Suprapubic skin (tissue), 4 donors: ENCODE results near the gene ELMOD1. TPM values are rescaled to one million over a fixed set of nuclear protein-coding genes. Genes with fewer than 3 reads are reported as not detected.

Experiments used
- DNase-seq, 2 donors: peaks; one replicate each; pipeline ENCODE4 v3.0.0-alpha.2; 2019; ENCODE audit warnings: low spot score in 2 of 2
- H3K27ac ChIP-seq: fragments of 200-600 bp; sonication (generic); one replicate; pipeline ENCODE4 v1.5.1; 2019
- H3K27me3 ChIP-seq: fragments of 200-600 bp; sonication (generic); one replicate; pipeline ENCODE4 v1.5.1; 2019
- H3K36me3 ChIP-seq: fragments of 200-600 bp; sonication (generic); one replicate; pipeline ENCODE4 v1.5.1; 2019
- H3K4me1 ChIP-seq: fragments of 200-600 bp; sonication (generic); one replicate; pipeline ENCODE4 v1.5.1; 2019
- H3K4me3 ChIP-seq: fragments of 200-600 bp; sonication (generic); one replicate; pipeline ENCODE4 v1.5.1; 2019; ENCODE audit warnings: mild to moderate bottlenecking
- H3K9me3 ChIP-seq: fragments of 200-600 bp; sonication (generic); one replicate; pipeline ENCODE4 v1.5.1; 2019
- CTCF ChIP-seq, 2 donors: fragments of 200-600 bp in 1 of 2; fragments of 450-650 bp in 1 of 2; sonication (generic) in 1 of 2; IDR thresholded peaks; one replicate each; pipeline ENCODE4 v1.5.1; 2016 to 2019; ENCODE audit warnings: antibody characterized with exemption in 2 of 2, mild to moderate bottlenecking in 1 of 2, moderate library complexity in 1 of 2
- EP300 ChIP-seq: sonication (generic); formaldehyde crosslinking; IDR thresholded peaks from one replicate; pipeline ENCODE4 v1.6.1; 2017; ENCODE audit warnings: antibody characterized with exemption
- POLR2A ChIP-seq, 2 donors: fragments of 450-650 bp; IDR thresholded peaks; one replicate each; pipeline ENCODE4 v1.6.1; 2017; ENCODE audit warnings: antibody characterized with exemption in 2 of 2, mild to moderate bottlenecking in 2 of 2, moderate library complexity in 2 of 2
- POLR2AphosphoS5 ChIP-seq, 3 donors: sonication (generic); formaldehyde crosslinking; IDR thresholded peaks; one replicate each; pipeline ENCODE4 v1.6.1; 2017; ENCODE audit warnings: antibody characterized with exemption in 3 of 3
- WGBS: methylation state at CpG from one replicate; pipeline ENCODE4 v1.1.5; 2018; 5-methylcytosine and 5-hydroxymethylcytosine counted together
- total RNA-seq, 4 donors: library from RNA; depleted of rRNA; stranded (reverse); fragments of >200 nt; gene quantifications; one replicate each; pipeline ENCODE4 v1.1.0, GENCODE V29; 2016

ELMOD1 gene
- total RNA-seq, 4 donors from 2014 or later = 14.6 to 66.0 (median 41.3) TPM

GRCh38 chr11:107691000-107691750 lies 100.2 kb downstream of the ELMOD1 start:
- no peaks in the 10 kb centered on the region for H3K9me3 ChIP-seq
- WGBS = 32% methylated on average over 3 of the region's 3 CpGs
- no peak for DNase-seq

GRCh38 chr11:107695446-107695845 lies 104.5 kb downstream of the ELMOD1 start:
- no peak overlapping the region for H3K4me3 ChIP-seq
- 72% methylated on average over 1 of the region's 1 CpG for WGBS
- DNase-seq = no peak
- H3K9me3 ChIP-seq = no peaks in the 10 kb centered on the region
- H3K4me1 ChIP-seq = no peaks in the 10 kb centered on the region
- no peak for TF ChIP-seq CTCF (IDR thresholded peaks at IDR 0.05)
- no peak for TF ChIP-seq EP300
- no peak for TF ChIP-seq POLR2AphosphoS5 (IDR thresholded peaks at IDR 0.05)
- no peak for TF ChIP-seq POLR2A (IDR thresholded peaks at IDR 0.05)
- no peaks in the 10 kb centered on the region for H3K36me3 ChIP-seq
- no peaks in the 10 kb centered on the region for H3K27me3 ChIP-seq
- H3K27ac ChIP-seq = no peak overlapping the region

More at GRCh38 chr11:107691000-107691750, 100.2 kb downstream of the ELMOD1 start:
- Histone ChIP-seq H3K4me3 (no peak overlapping the region), H3K27me3 (no peaks in the 10 kb centered on the region), H3K4me1 (peaks cover 5% of the 10 kb centered on the region), H3K27ac (no peak overlapping the region), H3K36me3 (no peaks in the 10 kb centered on the region)
- TF ChIP-seq POLR2AphosphoS5 (IDR thresholded peaks at IDR 0.05) = no peak
- TF ChIP-seq EP300 = no peak
- TF ChIP-seq POLR2A (IDR thresholded peaks at IDR 0.05) = no peak
- no peak for TF ChIP-seq CTCF (IDR thresholded peaks at IDR 0.05)

- TF ChIP-seq POLR2AphosphoS5 (IDR thresholded peaks at IDR 0.05) (no peak), CTCF (IDR thresholded peaks at IDR 0.05) (no peak), POLR2A (IDR thresholded peaks at IDR 0.05) (no peak), EP300 (no peak)
- DNase-seq = no peak
- H3K4me3 ChIP-seq = no peak overlapping the region
- H3K27me3 ChIP-seq = no peaks in the 10 kb centered on the region
- H3K27ac ChIP-seq = no peak overlapping the region
- no peaks in the 10 kb centered on the region for H3K4me1 ChIP-seq
- H3K36me3 ChIP-seq = no peaks in the 10 kb centered on the region
- WGBS = 22% methylated on average over 1 of the region's 1 CpG
- no peaks in the 10 kb centered on the region for H3K9me3 ChIP-seq
Measured at GRCh38 chr11:107696140-107696539, 105.2 kb downstream of the ELMOD1 start.

- H3K27me3 ChIP-seq = no peaks in the 10 kb centered on the region
- no peak overlapping the region for H3K4me3 ChIP-seq
- no peaks in the 10 kb centered on the region for H3K9me3 ChIP-seq
- no peaks in the 10 kb centered on the region for H3K4me1 ChIP-seq
- H3K36me3 ChIP-seq = no peaks in the 10 kb centered on the region
- DNase-seq = no peak
- no peak overlapping the region for H3K27ac ChIP-seq
- WGBS = 88% methylated on average over 6 of the region's 6 CpGs
- TF ChIP-seq POLR2A (IDR thresholded peaks at IDR 0.05) (no peak), CTCF (IDR thresholded peaks at IDR 0.05) (no peak)
Measured at GRCh38 chr11:107697291-107697690, 106.3 kb downstream of the ELMOD1 start.

- Histone ChIP-seq H3K4me3 (no peak overlapping the region), H3K4me1 (peaks cover 4% of the 10 kb centered on the region), H3K27me3 (no peaks in the 10 kb centered on the region), H3K9me3 (no peaks in the 10 kb centered on the region), H3K36me3 (no peaks in the 10 kb centered on the region), H3K27ac (no peak overlapping the region)
- WGBS = 76% methylated on average over 15 of the region's 15 CpGs
- DNase-seq = no peak
- no peak for TF ChIP-seq POLR2A (IDR thresholded peaks at IDR 0.05)
- TF ChIP-seq POLR2AphosphoS5 (IDR thresholded peaks at IDR 0.05) = no peak
- no peak for TF ChIP-seq EP300
- no peak for TF ChIP-seq CTCF (IDR thresholded peaks at IDR 0.05)
Measured at GRCh38 chr11:107699371-107700285, 108.7 kb downstream of the ELMOD1 start.
